K562 (cell line): ENCODE data around the gene DMD. TPM values are rescaled to one million over a fixed set of nuclear protein-coding genes. Genes with fewer than 3 reads are reported as not detected.

Experiments used
- ATAC-seq: fragments of 200-7000 bp; cut with Tn5 transposase; 3 replicates; pipeline ENCODE4 v1.9.1; 2020; ENCODE audit warnings: moderate library complexity
- BruUV-seq: library from RNA; stranded (reverse); fragments of 400-500 nt; replicated peaks from 2 replicates; lab custom pipeline; 2021; lab: Mats Ljungman, UMichigan
- CTCF ChIA-PET: fragments of 300-600 bp; formaldehyde crosslinking; extraction: SDS; loops from one replicate; lab custom pipeline; 2021; ENCODE audit warnings: low intra/inter-chr PET ratio; lab: Yijun Ruan, JAX
- POLR2A ChIA-PET: fragments of 300-600, 350-650 bp; sonication (Branson Sonifier 250); formaldehyde crosslinking; extraction: SDS; loops from one replicate; lab custom pipeline; 2021; ENCODE audit warnings: antibody characterized with exemption, inconsistent platforms; lab: Yijun Ruan, JAX
- DNase-seq, 4 experiments: peaks; one replicate each; pipeline versions ENCODE4 v3.0.0 to v3.0.0-alpha.2; 2011 to 2018; ENCODE audit warnings: low spot score in 3 of 4, mixed read lengths in 3 of 4; ENCODE audit errors: extremely low read depth in 1 of 4
- FAIRE-seq: peaks from 2 replicates; lab custom pipeline; 2011; peaks lifted over from hg19 to GRCh38; lab: Jason Lieb, UNC
- H2AFZ ChIP-seq: 2 replicates; pipeline ENCODE4 v1.6.0; 2011; ENCODE audit warnings: low read depth, low read length, control low read depth, inconsistent platforms
- H3K27ac ChIP-seq: fragments of 200-600 bp; 3 replicates; pipeline ENCODE4 v1.8.0; 2011; ENCODE audit warnings: low read depth, mild to moderate bottlenecking, control low read depth, inconsistent platforms, low read length, moderate library complexity, mixed read lengths; ENCODE audit errors: extremely low read depth
- H3K27me3 ChIP-seq, 2 experiments: fragments of 300-600 bp in 1 of 2; 2 replicates in 1 of 2; 3 replicates in 1 of 2; pipeline versions ENCODE4 v1.6.0 to v1.8.0; 2011; ENCODE audit warnings: inconsistent platforms in 2 of 2, low read length in 2 of 2, mild to moderate bottlenecking in 1 of 2, mixed read lengths in 1 of 2, moderate library complexity in 1 of 2; ENCODE audit not compliant: control insufficient read depth in 2 of 2, insufficient read depth in 2 of 2
- H3K36me3 ChIP-seq: fragments of 300-600 bp; 3 replicates; pipeline ENCODE4 v1.8.0; 2011; ENCODE audit warnings: mild to moderate bottlenecking, low read length, inconsistent platforms; ENCODE audit not compliant: control insufficient read depth, insufficient read depth
- H3K4me1 ChIP-seq, 2 experiments: fragments of 200-600 bp in 1 of 2; replicated peaks in 1 of 2; 2 replicates in 1 of 2; 3 replicates in 1 of 2; pipeline versions ENCODE4 v1.5.1 to v1.8.0; 2011; ENCODE audit warnings: inconsistent platforms in 2 of 2, low read length in 2 of 2, mild to moderate bottlenecking in 1 of 2, mixed read lengths in 1 of 2, moderate library complexity in 1 of 2; ENCODE audit not compliant: control insufficient read depth in 2 of 2, insufficient read depth in 2 of 2
- H3K4me2 ChIP-seq: 2 replicates; pipeline ENCODE4 v1.6.1; 2011; ENCODE audit warnings: low read length, control low read depth, inconsistent platforms, mixed read lengths; ENCODE audit not compliant: insufficient read depth
- H3K4me3 ChIP-seq: fragments of 200-600 bp; sonication (generic), shearing (Covaris generic); 2 replicates; pipeline ENCODE4 v1.5.1; 2016; ENCODE audit warnings: control low read depth, inconsistent platforms
- H3K79me2 ChIP-seq: fragments of 200-600 bp; 3 replicates; pipeline ENCODE4 v1.8.0; 2011; ENCODE audit warnings: low read length, inconsistent platforms; ENCODE audit not compliant: control insufficient read depth, insufficient read depth
- H3K9ac ChIP-seq, 2 experiments: 2 replicates each; pipeline versions ENCODE4 v1.6.0 to v1.6.1; 2011; ENCODE audit warnings: low read depth in 2 of 2, low read length in 2 of 2, control low read depth in 1 of 2, inconsistent platforms in 1 of 2, mild to moderate bottlenecking in 1 of 2, mixed read lengths in 1 of 2; ENCODE audit not compliant: insufficient read depth in 1 of 2
- H3K9me1 ChIP-seq: one replicate; pipeline ENCODE4 v1.6.0; 2011; ENCODE audit warnings: inconsistent platforms, mild to moderate bottlenecking, low read length, moderate library complexity; ENCODE audit not compliant: control insufficient read depth, insufficient read depth
- H3K9me3 ChIP-seq: replicated peaks from 2 replicates; pipeline ENCODE4 v1.5.1; 2011; ENCODE audit warnings: low read depth, low read length, inconsistent platforms; ENCODE audit not compliant: control insufficient read depth, insufficient read depth
- H4K20me1 ChIP-seq: replicated peaks from 2 replicates; pipeline ENCODE4 v1.6.1; 2011; ENCODE audit warnings: low read length, inconsistent platforms, mixed read lengths; ENCODE audit not compliant: control insufficient read depth, insufficient read depth
- CTCF ChIP-seq, 3 experiments: IDR thresholded peaks in 2 of 3; conservative IDR thresholded peaks in 1 of 3; 2 replicates each; pipeline ENCODE4 v1.5.1; 2011 to 2012; ENCODE audit warnings: low read length in 3 of 3, mild to moderate bottlenecking in 3 of 3, control low read depth in 2 of 3, improper control_type of control experiment in 1 of 3, inconsistent platforms in 1 of 3, low read depth in 1 of 3, mixed read lengths in 1 of 3, moderate library complexity in 1 of 3; ENCODE audit not compliant: insufficient read depth in 2 of 3
- POU5F1 ChIP-seq: fragments of 150-350 bp; IDR thresholded peaks from 2 replicates; pipeline ENCODE4 v1.6.1; 2014; ENCODE audit warnings: borderline replicate concordance, low read length, low read depth, mild to moderate bottlenecking; ENCODE audit not compliant: partially characterized antibody
- STAG1 ChIP-seq: sonication (generic); formaldehyde crosslinking; IDR thresholded peaks from 2 replicates; pipeline ENCODE4 v1.5.0; 2020; ENCODE audit warnings: missing genetic modification reagents, borderline replicate concordance
- ZNF696 ChIP-seq: fragments of 250-450 bp; sonication (Bioruptor Pico); conservative IDR thresholded peaks from 2 replicates; pipeline ENCODE4 v1.4.0; 2020; ENCODE audit warnings: mild to moderate bottlenecking, moderate library complexity
- ZSCAN29 ChIP-seq: fragments of 450-650 bp; IDR thresholded peaks from 2 replicates; pipeline ENCODE4 v1.6.1; 2017
- WGBS: fragments of 100-300 bp; shearing (Covaris generic); methylation state at CpG from one replicate; pipeline ENCODE4 v1.1.6; 2016; ENCODE audit warnings: low coverage, mixed read lengths; ENCODE audit not compliant: insufficient coverage; ENCODE audit errors: missing lambda C conversion rate; 5-methylcytosine and 5-hydroxymethylcytosine counted together
- in situ Hi-C: fragments of 300-500 bp; cut with MboI; formaldehyde crosslinking; loops from 4 replicates; pipeline ENCODE4 v1.15.0; 2018; ENCODE audit warnings: inconsistent platforms, mixed read lengths
- intact Hi-C: fragments of 100-400 bp; cut with micrococcal nuclease; formaldehyde crosslinking; loops from 2 replicates; pipeline ENCODE4 v1.14.2; 2022
- polyA plus RNA-seq, 8 experiments: library from polyadenylated mRNA; depleted of rRNA in 4 of 8; stranded (reverse) in 5 of 8; unstranded in 3 of 8; fragments of >200 nt; fragmentation: Nextera tagmentation in 2 of 8; fragmentation: Illumina TruSeq in 1 of 8; extraction: Ambion mirVana in 2 of 8; extraction: Trizol in 1 of 8; gene quantifications; 2 replicates each; pipeline versions ENCODE4 v1.2.1 to v1.2.3, GENCODE V29; 2011 to 2014; ENCODE audit warnings: inconsistent platforms in 1 of 8, missing spikeins in 1 of 8
- total RNA-seq, 7 experiments: library from RNA; depleted of rRNA in 6 of 7; stranded (reverse); fragments of >200 nt in 6 of 7; fragmentation: Illumina TruSeq in 2 of 7; extraction: Trizol in 2 of 7; gene quantifications; 2 replicates each; pipeline versions ENCODE4 v1.2.1 to v1.2.3, GENCODE V29; 2011 to 2021; ENCODE audit warnings: low replicate concordance in 1 of 7

Gene DMD
- total and polyA plus RNA-seq, 9 of the 15 experiments (the other 6 are each of a cell fraction or from before 2014, with no cell fraction given), result 3.8 to 20.4 (median 11.4) TPM

GRCh38 chrX:31663172-31663571 is 1548.2 kb downstream of the DMD start (continued):
- TF ChIP-seq POU5F1, result no peak

GRCh38 chrX:31661280-31661810 is 1550.0 kb downstream of the DMD start:
- CTCF ChIA-PET, result no interaction called here
- WGBS, result 47% methylated on average over 2 of the region's 2 CpGs
- no peaks in the 10 kb centered on the region for H3K27me3 ChIP-seq
- H2AFZ ChIP-seq, result no peak overlapping the region
- H4K20me1 ChIP-seq, result no peaks in the 10 kb centered on the region
- no peak for DNase-seq
- H3K4me3 ChIP-seq, result no peak overlapping the region
- no peaks in the 10 kb centered on the region; a peak in 1 of 5 replicates for H3K4me1 ChIP-seq
- no peaks in the 10 kb centered on the region for H3K36me3 ChIP-seq
- BruUV-seq, result no TSS peak
- H3K4me2 ChIP-seq, result no peak overlapping the region
- intact Hi-C loops, result no loop called here
- no peaks in the 10 kb centered on the region for H3K9me3 ChIP-seq
- no peaks in the 10 kb centered on the region for H3K9me1 ChIP-seq
- no peaks in the 10 kb centered on the region for H3K79me2 ChIP-seq
- H3K9ac ChIP-seq, result no peak overlapping the region
- no peak overlapping the region for H3K27ac ChIP-seq
- in situ Hi-C loops, result loop anchor here (25.0 kb wide), 1 partner anchor 624 kb away; no protein-coding TSS in a partner anchor
- no peak for ATAC-seq
- POLR2A ChIA-PET, result interaction anchor here (1.8 kb wide), 1 partner anchor 17 kb away, joined by 4 read pairs; no protein-coding TSS in a partner anchor
- FAIRE-seq, result no peak
- no peak for TF ChIP-seq ZSCAN29

DNA sequence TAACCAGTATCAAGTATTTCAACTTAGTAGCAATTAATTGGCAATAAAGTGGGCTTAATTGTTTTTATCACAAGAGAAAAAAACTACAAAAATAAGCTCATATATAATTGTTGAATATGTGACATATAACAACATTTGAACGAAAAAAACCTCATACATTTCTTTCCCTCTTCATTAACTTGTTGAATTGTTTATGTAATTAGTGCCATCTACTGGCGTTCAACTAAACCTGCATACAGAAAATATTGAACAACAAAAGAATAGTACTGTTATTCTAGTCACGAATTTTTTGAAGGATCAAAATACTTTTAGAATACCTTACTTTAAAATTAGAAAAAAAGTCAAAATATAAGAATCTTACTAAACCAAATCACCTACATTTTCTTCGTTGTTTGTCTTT is 1553.0 kb downstream of the DMD start:
- no peaks in the 10 kb centered on the region for H3K79me2 ChIP-seq
- no peaks in the 10 kb centered on the region for H3K36me3 ChIP-seq
- FAIRE-seq (peak; percentile 62), ATAC-seq (no peak; the same call in 2 of the 3 replicates), DNase-seq (peak in 3 of 4 experiments; percentile 4 to 8 (median 7))
- intact Hi-C loops (loop anchor here (1.0 to 5.0 kb wide), 4 partner anchors 380 to 921 kb away; no protein-coding TSS in a partner anchor), in situ Hi-C loops (loop anchor here (25.0 kb wide), 1 partner anchor 621 kb away; no protein-coding TSS in a partner anchor)
- H3K27ac ChIP-seq, result no peak overlapping the region
- H3K9me3 ChIP-seq, result no peaks in the 10 kb centered on the region
- H3K4me2 ChIP-seq, result no peak overlapping the region
- no peaks in the 10 kb centered on the region for H4K20me1 ChIP-seq
- no peak overlapping the region for H2AFZ ChIP-seq
- CTCF ChIA-PET, result interaction anchor here (0.7 to 1.6 kb wide), 3 partner anchors 379 to 1583 kb away, joined by 3 to 4 read pairs (median 3); no protein-coding TSS in a partner anchor
- H3K4me3 ChIP-seq, result no peak overlapping the region
- POLR2A ChIA-PET, result no interaction called here
- H3K9me1 ChIP-seq, result no peaks in the 10 kb centered on the region
- no TSS peak for BruUV-seq
- H3K27me3 ChIP-seq, result no peaks in the 10 kb centered on the region
- 6% methylated on average over 4 of the region's 4 CpGs for WGBS
- H3K9ac ChIP-seq, result no peak overlapping the region
- no peaks in the 10 kb centered on the region; a peak in 1 of 5 replicates for H3K4me1 ChIP-seq
- TF ChIP-seq ZNF696 (no peak), STAG1 (CRISPR knock-in tag) (no peak), CTCF (IDR thresholded peaks at IDR 0.05 in 2 of 3, conservative IDR thresholded peaks at IDR 0.05 in 1 of 3; ENCODE audit: insufficient read depth in 2 of 3, low read depth in 1 of 3, low read length in 3 of 3) (peak; percentile 6 to 58 (median 19); a peak in 3 of 6 replicates)
